ENCODE results near the gene HDLBP. TPM values are rescaled to one million over a fixed set of nuclear protein-coding genes. Genes with fewer than 3 reads are reported as not detected.
"Not testable (repeated sequence)": the region's sequence is repeated elsewhere in the genome, so short reads cannot be mapped to it uniquely, and the experiment has no call there.

Gene HDLBP
- total RNA-seq, 1 experiment from 2014 or later: 606 TPM

DNA sequence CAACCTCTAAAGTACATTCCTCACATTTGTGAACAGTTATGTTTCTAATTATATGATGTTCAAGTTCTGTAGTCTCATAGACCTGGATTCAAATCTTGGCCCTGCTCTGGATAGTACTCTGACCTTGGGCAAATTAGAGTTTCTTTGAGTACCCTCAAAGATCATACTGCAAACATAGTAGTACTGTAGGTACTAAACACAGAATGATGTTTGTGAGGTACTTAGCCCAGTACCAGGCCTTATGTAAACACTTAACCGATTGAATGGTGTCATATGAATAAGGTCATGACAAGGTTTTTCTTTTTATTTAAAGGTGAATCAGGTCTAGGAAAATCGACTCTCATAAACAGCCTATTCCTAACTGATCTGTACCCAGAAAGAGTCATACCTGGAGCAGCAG, 19.3 kb upstream of the HDLBP start:
- DNase-seq (ENCODE audit: extremely low read depth, low read depth): no peak

GRCh38 chr2:241330616-241330981, 15.1 kb upstream of the HDLBP start:
- DNase-seq (ENCODE audit: extremely low read depth, low read depth): no peak

DNA sequence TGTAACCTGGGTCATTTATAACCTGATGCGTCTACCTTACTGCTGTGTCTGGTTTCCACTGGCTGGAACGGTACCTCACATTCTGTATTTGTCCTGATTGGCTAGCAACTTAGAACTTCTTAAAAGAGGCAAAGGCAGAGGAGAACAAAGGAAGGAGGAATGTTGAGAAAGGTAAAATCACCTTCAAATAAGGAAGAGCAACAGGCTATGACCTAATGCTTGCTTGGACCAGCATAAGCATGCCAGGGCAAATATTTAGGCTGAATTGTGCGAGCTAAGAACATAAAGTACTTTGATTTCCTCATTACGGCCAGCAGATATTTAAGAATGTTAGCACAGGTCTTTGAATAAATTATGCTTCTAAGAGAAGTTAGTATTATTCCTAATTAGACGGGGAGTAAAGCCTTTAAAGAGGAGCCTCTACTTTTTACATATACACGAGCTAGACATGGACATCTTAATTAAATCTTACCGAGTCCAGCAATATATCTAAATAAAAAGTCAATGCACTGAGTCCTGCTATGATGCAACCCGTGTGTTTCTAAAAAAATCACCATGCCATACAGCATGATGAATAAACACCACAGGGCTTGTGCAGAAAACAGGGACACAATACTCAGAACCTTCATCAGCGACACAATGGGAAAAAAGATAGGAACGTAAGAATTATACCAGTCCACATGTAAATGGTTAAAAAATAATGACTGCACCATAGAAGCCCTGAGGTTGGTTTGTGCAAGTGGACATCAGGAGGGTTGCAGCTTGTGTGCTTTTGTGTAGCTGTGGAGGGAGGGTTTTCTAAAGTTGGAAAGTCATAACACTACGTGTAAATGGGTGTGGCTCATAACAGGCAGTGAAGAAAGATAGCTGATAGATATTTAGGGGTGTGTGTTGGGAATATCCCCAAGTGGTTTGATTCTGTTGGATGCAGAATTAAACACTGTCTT, 14.5 kb upstream of the HDLBP start:
- DNase-seq (ENCODE audit: extremely low read depth, low read depth): no peak

DNA sequence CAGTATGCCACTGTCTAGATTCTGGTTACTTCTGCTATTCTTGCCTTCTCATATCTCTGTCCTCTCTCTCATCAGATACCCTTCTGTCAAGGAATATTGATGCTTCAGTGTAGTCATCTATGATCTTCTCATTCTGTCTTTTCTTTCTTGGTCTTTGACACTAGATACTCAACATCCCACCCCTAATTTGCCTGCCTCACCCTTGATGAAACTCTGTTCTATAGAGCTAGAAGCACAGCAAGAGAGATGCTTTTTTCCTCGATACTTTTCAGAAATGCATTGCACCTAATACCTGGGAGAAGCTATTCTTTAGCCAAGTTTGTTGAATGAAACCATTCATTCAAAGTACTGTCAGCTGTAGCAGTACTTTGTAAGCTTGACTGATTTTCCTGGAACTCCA, 9.8 kb upstream of the HDLBP start:
- no peak for DNase-seq (ENCODE audit: extremely low read depth, low read depth)

- no peak for DNase-seq (ENCODE audit: extremely low read depth, low read depth)
Measured at GRCh38 chr2:241324775-241325174, 9.3 kb upstream of the HDLBP start.

DNA sequence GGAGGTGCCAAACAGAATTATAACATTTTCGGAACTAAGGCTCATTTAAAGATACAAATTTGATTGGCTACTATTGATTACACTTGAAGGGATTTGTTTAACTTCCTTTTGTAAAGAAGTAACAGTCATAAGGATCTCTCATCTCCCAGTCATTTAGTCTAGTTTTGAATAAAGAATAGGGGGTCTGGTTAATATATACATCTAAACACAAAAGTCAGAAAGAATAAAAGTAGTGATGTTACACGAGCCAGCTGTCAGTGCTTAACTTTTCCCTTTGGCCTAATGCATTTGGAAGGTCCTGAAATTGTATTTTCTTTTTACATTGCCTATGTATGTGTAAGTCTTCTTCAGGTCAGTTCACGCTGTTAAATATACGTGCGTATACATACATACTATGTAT, 8.3 kb upstream of the HDLBP start:
- DNase-seq (ENCODE audit: extremely low read depth, low read depth): no peak

DNA sequence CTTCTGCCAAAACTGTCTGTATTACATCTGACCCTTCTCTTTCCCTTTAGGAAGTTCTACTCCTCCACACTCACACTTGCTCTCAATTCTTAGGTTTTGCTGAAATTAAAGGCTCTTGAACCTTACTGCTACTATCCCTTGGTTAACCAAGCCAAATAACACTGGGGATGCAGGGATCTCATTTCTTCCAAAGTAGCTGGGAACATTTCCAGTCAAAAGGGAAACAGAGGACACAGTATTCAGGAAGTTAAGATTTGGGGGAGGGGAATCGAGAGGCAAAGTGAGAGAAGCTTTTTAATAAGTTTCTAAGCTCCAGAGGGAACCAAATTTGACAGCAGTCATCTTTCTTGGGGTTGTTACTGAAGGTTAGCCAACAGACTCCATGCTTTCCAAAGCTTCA, 6.4 kb upstream of the HDLBP start:
- no peak for DNase-seq (ENCODE audit: extremely low read depth, low read depth)

DNA sequence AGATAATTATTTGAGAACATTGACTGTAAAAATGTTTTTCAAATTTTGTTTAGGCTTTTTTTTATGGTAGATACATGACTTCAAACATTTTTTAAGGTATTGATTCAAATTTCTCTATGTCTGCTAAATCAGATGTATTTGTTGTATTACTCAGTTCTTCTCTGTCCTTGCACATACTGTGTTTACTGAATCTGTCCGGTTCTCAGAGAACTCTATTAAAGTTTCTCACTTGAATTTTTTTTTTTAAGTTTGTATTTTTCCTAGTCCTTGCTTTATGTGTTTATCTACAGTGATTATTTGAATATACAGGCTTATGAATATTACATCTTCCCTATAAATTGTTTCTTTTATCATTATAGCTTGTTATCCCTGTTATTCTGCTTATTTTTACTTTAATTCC, 5.6 kb upstream of the HDLBP start:
- DNase-seq (ENCODE audit: extremely low read depth, low read depth): no peak

GRCh38 chr2:241320394-241320793, 4.9 kb upstream of the HDLBP start:
- no peak for DNase-seq (ENCODE audit: extremely low read depth, low read depth)

DNA sequence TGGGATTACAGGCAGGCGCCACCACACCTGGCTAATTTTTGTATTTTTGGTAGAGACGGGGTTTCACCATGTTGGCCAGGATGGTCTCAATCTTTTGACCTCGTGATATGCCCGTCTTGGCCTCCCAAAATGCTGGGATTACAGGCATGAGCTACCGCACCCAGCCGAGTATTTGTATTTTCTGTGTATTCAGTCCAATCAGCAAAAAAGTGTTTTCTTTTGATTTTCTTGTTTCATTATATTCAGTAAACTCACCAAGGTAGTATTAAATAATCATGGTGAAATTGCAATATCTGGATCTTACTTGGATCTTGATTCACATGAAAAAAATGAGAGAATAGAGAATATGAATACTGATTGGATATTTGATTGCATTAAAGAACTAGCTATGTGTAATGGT, 3.4 kb upstream of the HDLBP start:
- DNase-seq (ENCODE audit: extremely low read depth, low read depth): not testable (repeated sequence)

GRCh38 chr2:241317391-241317790, 1.9 kb upstream of the HDLBP start:
- DNase-seq (ENCODE audit: extremely low read depth, low read depth): no peak

- DNase-seq (ENCODE audit: extremely low read depth, low read depth): no peak
Measured at GRCh38 chr2:241316825-241317224, 1.4 kb upstream of the HDLBP start.

DNA sequence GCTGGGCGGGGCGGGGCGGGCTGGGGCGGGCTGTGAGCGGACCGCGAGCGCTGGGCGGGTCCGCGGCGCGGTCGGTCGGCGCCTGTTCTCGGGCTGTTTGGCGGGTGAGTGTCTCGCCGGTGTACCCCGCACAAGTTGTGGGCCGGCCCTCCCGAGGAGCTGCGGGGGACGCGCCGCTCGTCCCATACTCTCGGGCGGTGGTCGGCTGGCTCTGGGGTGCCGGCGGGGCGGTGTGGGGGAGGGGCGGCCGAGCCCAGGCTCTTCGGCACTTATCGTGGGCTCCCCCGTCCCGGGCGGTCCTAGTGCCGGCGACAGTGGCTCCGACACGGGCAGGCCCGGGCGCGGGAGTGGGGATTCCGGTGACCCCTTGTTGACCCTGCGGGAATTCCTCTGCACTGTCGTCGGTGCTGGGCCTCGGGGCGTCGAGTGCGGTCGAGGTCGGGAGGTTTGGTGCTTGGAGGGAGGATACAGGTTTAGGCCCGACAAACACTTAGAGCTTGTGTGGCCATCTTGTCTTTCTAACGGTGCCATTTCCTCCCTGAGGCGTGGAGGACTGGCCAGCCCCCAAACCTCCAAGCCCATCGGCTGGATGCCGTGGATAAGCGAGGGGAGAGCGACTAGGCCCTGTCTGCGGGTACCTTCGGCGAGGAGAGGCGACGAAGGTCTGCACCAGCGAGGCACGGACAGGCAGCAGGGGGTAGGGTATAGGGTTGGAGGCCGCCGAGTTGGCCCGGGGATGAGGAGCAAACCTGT, 583 bp upstream of the HDLBP start, which contains the start of gene SEPTIN2:
Gene SEPTIN2, plus strand, starts transcription at position 47 of the 753 bp plus-strand sequence. CDS start 8,308 bp downstream, outside the sequence.
- DNase-seq (ENCODE audit: extremely low read depth, low read depth): peak; percentile 40

- DNase-seq (ENCODE audit: extremely low read depth, low read depth): no peak
Measured at GRCh38 chr2:241314226-241315092, 1.0 kb downstream of the HDLBP start.

DNA sequence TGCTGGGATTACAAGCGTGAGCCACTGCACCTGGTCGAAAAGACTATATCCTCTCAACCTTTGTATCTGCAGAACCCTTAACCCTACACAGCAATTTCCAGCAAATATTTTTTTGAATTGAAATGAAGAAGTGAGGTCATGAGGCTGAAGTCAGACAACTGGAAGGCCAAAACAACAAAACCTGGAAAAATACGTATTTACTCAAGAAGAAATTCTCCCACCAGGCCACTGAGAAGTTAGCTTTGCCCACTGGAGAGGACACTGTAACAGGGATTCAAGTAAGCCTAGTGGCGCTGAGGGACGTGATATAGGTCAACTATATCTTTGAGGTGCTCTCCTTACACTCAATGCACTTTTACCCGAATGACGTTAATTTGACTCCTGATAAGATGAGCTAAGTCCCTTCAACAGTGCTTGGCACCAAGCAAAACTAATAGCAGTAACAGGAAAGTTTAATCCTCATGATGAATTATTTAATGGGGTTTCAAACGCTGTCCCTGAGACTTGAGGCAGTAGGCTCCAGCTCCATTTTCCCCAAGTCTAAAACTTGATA, 1.9 kb downstream of the HDLBP start:
- no peak for DNase-seq (ENCODE audit: extremely low read depth, low read depth)

GRCh38 chr2:241312082-241312481, 3.4 kb downstream of the HDLBP start:
- DNase-seq (ENCODE audit: extremely low read depth, low read depth): no peak

GRCh38 chr2:241310917-241311566, 4.4 kb downstream of the HDLBP start:
- DNase-seq (ENCODE audit: extremely low read depth, low read depth): no peak

DNA sequence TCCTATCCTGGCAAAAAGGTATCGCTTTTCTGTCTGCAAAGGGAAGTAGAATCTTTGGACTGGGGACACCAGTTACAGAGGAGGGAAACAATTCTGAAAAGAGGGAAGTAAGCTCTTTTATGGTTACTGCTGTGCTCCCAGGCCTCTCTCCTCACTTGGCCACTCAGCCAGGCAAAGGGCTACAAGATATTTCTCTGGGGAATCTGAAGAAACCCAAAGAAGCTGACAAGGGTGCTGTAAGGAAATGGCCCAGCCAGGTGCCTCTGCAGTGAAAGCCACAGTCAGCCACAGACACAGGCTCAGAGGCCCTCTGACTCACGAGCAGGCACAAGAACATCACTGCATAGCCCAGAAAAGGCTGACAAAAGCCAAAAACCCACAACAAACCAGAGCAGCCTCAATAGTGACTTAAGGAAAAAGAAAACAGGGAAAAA, 5.8 kb downstream of the HDLBP start:
- no peak for DNase-seq (ENCODE audit: extremely low read depth, low read depth)

DNA sequence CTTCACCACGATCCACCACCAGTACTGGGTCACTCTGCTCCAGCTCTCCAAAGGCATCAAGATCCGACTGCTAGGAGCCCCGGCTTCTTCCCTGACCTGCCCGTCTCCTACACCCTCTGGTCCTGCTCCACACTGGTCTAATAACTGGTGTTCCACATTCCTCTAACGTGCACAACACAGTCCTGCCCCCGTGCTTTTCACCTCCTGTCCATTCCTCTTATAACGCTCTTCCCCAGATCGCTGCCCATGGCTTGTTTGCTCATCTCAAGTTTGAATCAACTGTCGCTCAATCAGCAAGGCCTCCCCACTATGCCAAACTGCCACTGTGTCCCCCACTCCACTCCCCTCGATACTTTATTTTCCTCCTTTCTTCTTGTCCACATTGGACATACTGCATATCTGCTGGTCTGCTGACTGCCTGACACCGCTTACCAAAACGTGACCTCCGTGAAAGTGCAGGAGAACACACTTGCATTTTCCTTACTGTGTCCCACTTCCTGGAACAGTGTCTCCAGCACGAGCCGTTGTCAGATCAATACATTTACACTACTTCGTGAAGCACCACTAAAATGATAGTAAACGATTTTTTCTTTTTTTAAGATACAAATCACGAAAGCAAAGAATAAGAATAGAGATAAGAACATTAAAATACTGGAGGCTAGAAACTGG, 6.5 kb downstream of the HDLBP start:
- no peak for DNase-seq (ENCODE audit: extremely low read depth, low read depth)

All from NCI-H460 (cell line).